Endodermal cell (in vitro differentiated cells): ENCODE measurements around the gene SLC6A9. TPM values are rescaled to one million over a fixed set of nuclear protein-coding genes. Genes with fewer than 3 reads are reported as not detected.

Source experiments
- DNase-seq: peaks from one replicate; pipeline ENCODE4 v3.0.0-alpha.2; 2017
- H3K27ac ChIP-seq: 2 replicates; pipeline ENCODE4 v1.5.1; 2013; ENCODE audit warnings: mild to moderate bottlenecking, low read depth, low read length, moderate library complexity
- H3K27me3 ChIP-seq: 2 replicates; pipeline ENCODE4 v1.6.1; 2013; ENCODE audit warnings: mild to moderate bottlenecking, low read length, moderate library complexity; ENCODE audit not compliant: insufficient read depth, control insufficient read depth, poor library complexity, severe bottlenecking
- H3K36me3 ChIP-seq: 2 replicates; pipeline ENCODE4 v1.7.0; 2013; ENCODE audit warnings: mild to moderate bottlenecking, low read length, moderate library complexity; ENCODE audit not compliant: control insufficient read depth, insufficient read depth
- H3K4me1 ChIP-seq: one replicate; pipeline ENCODE4 v1.7.0; 2013; ENCODE audit warnings: low read length; ENCODE audit not compliant: control insufficient read depth, insufficient read depth
- H3K4me3 ChIP-seq: 2 replicates; pipeline ENCODE4 v1.5.1; 2013; ENCODE audit warnings: mild to moderate bottlenecking, low read length, moderate library complexity
- H3K9ac ChIP-seq: 2 replicates; pipeline ENCODE4 v1.6.1; 2013; ENCODE audit warnings: mild to moderate bottlenecking, low read length, moderate library complexity; ENCODE audit not compliant: poor library complexity, severe bottlenecking; ENCODE audit errors: extremely low read depth
- H3K9me3 ChIP-seq: 2 replicates; pipeline ENCODE4 v1.6.1; 2013; ENCODE audit warnings: mild to moderate bottlenecking, low read length, moderate library complexity; ENCODE audit not compliant: control insufficient read depth
- H3K27ac Mint-ChIP-seq: 2 replicates; pipeline ENCODE4 v1.8.0; 2020; ENCODE audit warnings: mixed read lengths
- H3K27me3 Mint-ChIP-seq: 2 replicates; pipeline ENCODE4 v1.8.0; 2021; ENCODE audit warnings: mild to moderate bottlenecking, mixed read lengths; ENCODE audit not compliant: insufficient read depth
- H3K36me3 Mint-ChIP-seq: 2 replicates; pipeline ENCODE4 v1.8.0; 2020; ENCODE audit warnings: low read depth, mixed read lengths
- H3K4me1 Mint-ChIP-seq: 2 replicates; pipeline ENCODE4 v1.8.0; 2020; ENCODE audit warnings: mixed read lengths
- H3K4me3 Mint-ChIP-seq: 2 replicates; pipeline ENCODE4 v1.8.0; 2020; ENCODE audit warnings: mild to moderate bottlenecking, moderate library complexity, mixed read lengths
- H3K9me3 Mint-ChIP-seq: 2 replicates; pipeline ENCODE4 v1.8.0; 2020; ENCODE audit warnings: mild to moderate bottlenecking, mixed read lengths
- CTCF ChIP-seq: fragments of 200-600 bp; sonication (generic); conservative IDR thresholded peaks from 2 replicates; pipeline ENCODE4 v1.5.0; 2021; ENCODE audit warnings: antibody characterized with exemption, mild to moderate bottlenecking
- whole genome bisulfite sequencing, 2 experiments: methylation state at CpG; one replicate each; pipeline versions ENCODE4 v1.1.5 to v1.1.7; 2013; ENCODE audit warnings: missing lambda C conversion rate in 2 of 2, mixed read lengths in 1 of 2; ENCODE audit not compliant: insufficient coverage in 1 of 2, insufficient read length in 1 of 2; 5-methylcytosine and 5-hydroxymethylcytosine counted together
- total RNA-seq, 2 donors: library from RNA; stranded (reverse); fragmentation: NEBNext Ultra II Directional in 1 of 2; extraction: Animal tissue kit (Norgen Biotek cat#: 25700) in 1 of 2; gene quantifications; 2 replicates in 1 of 2; 3 replicates in 1 of 2; pipeline ENCODE4 v1.2.1, GENCODE V29; 2021

The SLC6A9 gene
- total RNA-seq, 2 donors from 2014 or later: 5.7 to 11.4 TPM

- 83 to 97% methylated on average over 1 to 2 of the region's 2 CpGs for WGBS, 2 experiments
- Mint-ChIP-seq H3K27ac (no peak overlapping the region), H3K27me3 (peaks cover 12% of the 10 kb centered on the region), H3K36me3 (no peaks in the 10 kb centered on the region), H3K4me1 (peaks cover 12% of the 10 kb centered on the region), H3K9me3 (no peaks in the 10 kb centered on the region), H3K4me3 (no peak overlapping the region)
- no peak for DNase-seq
- Histone ChIP-seq H3K9me3 (no peaks in the 10 kb centered on the region), H3K9ac (no peak overlapping the region), H3K4me3 (no peak overlapping the region), H3K36me3 (no peaks in the 10 kb centered on the region), H3K4me1 (peaks cover 6% of the 10 kb centered on the region), H3K27me3 (no peaks in the 10 kb centered on the region), H3K27ac (no peak overlapping the region)
- TF ChIP-seq CTCF: no peak
These were observed 9.2 kb upstream of the SLC6A9 start for GRCh38 chr1:44040418-44040817.

- TF ChIP-seq CTCF: no peak
- Histone ChIP-seq H3K36me3 (no peaks in the 10 kb centered on the region), H3K27ac (no peak overlapping the region), H3K4me1 (peaks cover 6% of the 10 kb centered on the region), H3K27me3 (no peaks in the 10 kb centered on the region), H3K9me3 (no peaks in the 10 kb centered on the region), H3K4me3 (no peak overlapping the region), H3K9ac (no peak overlapping the region)
- 94 to 100% methylated on average over 1 to 2 of the region's 2 CpGs for WGBS, 2 experiments
- DNase-seq: no peak
- H3K27ac Mint-ChIP-seq: no peak overlapping the region
- peaks cover 10% of the 10 kb centered on the region for H3K4me1 Mint-ChIP-seq
- no peak overlapping the region for H3K4me3 Mint-ChIP-seq
- H3K9me3 Mint-ChIP-seq: no peaks in the 10 kb centered on the region
- H3K36me3 Mint-ChIP-seq: no peaks in the 10 kb centered on the region
- peaks cover 4% of the 10 kb centered on the region for H3K27me3 Mint-ChIP-seq
These were observed 7.8 kb upstream of the SLC6A9 start for GRCh38 chr1:44038876-44039657.

GRCh38 chr1:44037154-44037553, 5.9 kb upstream of the SLC6A9 start:
- no peak for DNase-seq
- no peaks in the 10 kb centered on the region for H3K9me3 Mint-ChIP-seq
- Histone ChIP-seq H3K9me3 (no peaks in the 10 kb centered on the region), H3K4me1 (peaks cover 10% of the 10 kb centered on the region), H3K27ac (peak overlapping the region; percentile 70), H3K36me3 (no peaks in the 10 kb centered on the region), H3K9ac (no peak overlapping the region), H3K27me3 (no peaks in the 10 kb centered on the region), H3K4me3 (no peak overlapping the region)
- H3K36me3 Mint-ChIP-seq: no peaks in the 10 kb centered on the region
- TF ChIP-seq CTCF: no peak
- H3K27ac Mint-ChIP-seq: no peak overlapping the region
- peaks cover 2% of the 10 kb centered on the region for H3K27me3 Mint-ChIP-seq
- 94% methylated on average over 5 of the region's 5 CpGs; no CpG with 5 or more reads in 1 of the 2 experiments for WGBS, 2 experiments
- no peak overlapping the region for H3K4me3 Mint-ChIP-seq
- H3K4me1 Mint-ChIP-seq: peaks cover 15% of the 10 kb centered on the region
